H1 (cell line): Measurements from ENCODE around the gene CHST9. TPM values are rescaled to one million over a fixed set of nuclear protein-coding genes. Genes with fewer than 3 reads are reported as not detected.

ENCODE experiments used
- CTCF ChIA-PET: fragments of 300-600 bp; sonication (Branson Sonifier 250); formaldehyde crosslinking; loops from one replicate; lab custom pipeline; 2021; ENCODE audit not compliant: partially characterized antibody; lab: Charles Lee
- POLR2A ChIA-PET: fragments of 300-600 bp; sonication (Branson Sonifier 250); formaldehyde crosslinking; loops from one replicate; lab custom pipeline; 2021; ENCODE audit warnings: inconsistent platforms; ENCODE audit not compliant: partially characterized antibody; lab: Charles Lee
- DNase-seq, 2 experiments: peaks; one replicate each; pipeline versions ENCODE4 v3.0.0 to v3.0.0-alpha.2; 2010 to 2022; ENCODE audit warnings: low spot score in 2 of 2, low read depth in 1 of 2, mixed read lengths in 1 of 2
- FAIRE-seq: peaks from 2 replicates; lab custom pipeline; 2011; peaks lifted over from hg19 to GRCh38; lab: Jason Lieb, UNC
- H2AFZ ChIP-seq: 2 replicates; pipeline ENCODE4 v1.8.1; 2012; ENCODE audit warnings: low read length, inconsistent platforms
- H2AK5ac ChIP-seq: 2 replicates; pipeline ENCODE4 v1.6.1; 2013; ENCODE audit warnings: low read depth, low read length
- H2BK120ac ChIP-seq: replicated peaks from 2 replicates; pipeline ENCODE3; 2013; ENCODE audit warnings: low read depth, low read length, inconsistent platforms
- H2BK12ac ChIP-seq: 2 replicates; pipeline ENCODE4 v1.6.1; 2013; ENCODE audit warnings: low read depth, low read length
- H2BK15ac ChIP-seq: 2 replicates; pipeline ENCODE4 v1.6.1; 2013; ENCODE audit warnings: low read length
- H2BK20ac ChIP-seq: 2 replicates; pipeline ENCODE4 v1.6.1; 2013; ENCODE audit warnings: low read length
- H2BK5ac ChIP-seq: 2 replicates; pipeline ENCODE4 v1.6.1; 2013; ENCODE audit warnings: low read depth, low read length
- H3K14ac ChIP-seq: 2 replicates; pipeline ENCODE4 v1.6.1; 2013; ENCODE audit warnings: inconsistent platforms; ENCODE audit not compliant: insufficient read length
- H3K18ac ChIP-seq: 2 replicates; pipeline ENCODE4 v1.6.1; 2013; ENCODE audit warnings: low read length; ENCODE audit errors: extremely low read depth
- H3K23ac ChIP-seq: 2 replicates; pipeline ENCODE4 v1.6.1; 2013; ENCODE audit warnings: inconsistent platforms; ENCODE audit not compliant: insufficient read length
- H3K23me2 ChIP-seq: 2 replicates; pipeline ENCODE4 v1.6.1; 2013; ENCODE audit warnings: low read depth, low read length
- H3K27ac ChIP-seq: 2 replicates; pipeline ENCODE4 v1.6.1; 2011; ENCODE audit warnings: low read depth, low read length, inconsistent platforms
- H3K27me3 ChIP-seq, 4 experiments: replicated peaks in 1 of 4; 1 replicate in 1 of 4; 2 replicates in 3 of 4; pipeline versions ENCODE4 v1.6.1 to v1.8.1; 2011 to 2013; ENCODE audit warnings: low read length in 3 of 4, mild to moderate bottlenecking in 3 of 4, inconsistent platforms in 2 of 4, mixed read lengths in 2 of 4, moderate library complexity in 1 of 4; ENCODE audit not compliant: control insufficient read depth in 3 of 4, insufficient read depth in 3 of 4; ENCODE audit errors: extremely low read depth in 1 of 4
- H3K36me3 ChIP-seq, 4 experiments: 2 replicates each; pipeline versions ENCODE4 v1.6.1 to v1.8.1; 2011 to 2013; ENCODE audit warnings: mild to moderate bottlenecking in 4 of 4, low read length in 3 of 4, moderate library complexity in 2 of 4, control low read depth in 1 of 4, inconsistent platforms in 1 of 4; ENCODE audit not compliant: insufficient read depth in 4 of 4, control insufficient read depth in 2 of 4
- H3K4ac ChIP-seq: replicated peaks from 2 replicates; pipeline ENCODE3; 2013; ENCODE audit warnings: low read length, low read depth, mixed read lengths, inconsistent platforms; ENCODE audit not compliant: insufficient read length
- H3K4me1 ChIP-seq, 4 experiments: replicated peaks in 1 of 4; 1 replicate in 1 of 4; 2 replicates in 3 of 4; pipeline versions ENCODE4 v1.6.1 to v1.8.1; 2011 to 2013; ENCODE audit warnings: low read length in 3 of 4, inconsistent platforms in 2 of 4, mixed read lengths in 1 of 4; ENCODE audit not compliant: insufficient read depth in 4 of 4, control insufficient read depth in 3 of 4
- H3K4me2 ChIP-seq, 2 experiments: 2 replicates each; pipeline versions ENCODE4 v1.6.1 to v1.8.1; 2011 to 2013; ENCODE audit warnings: low read depth in 2 of 2, low read length in 2 of 2, control low read depth in 1 of 2, inconsistent platforms in 1 of 2, mild to moderate bottlenecking in 1 of 2; ENCODE audit not compliant: insufficient read depth in 1 of 2
- H3K4me3 ChIP-seq, 4 experiments: fragments of 200-600, 300-600 bp in 1 of 4; sonication (generic), shearing (Covaris generic), sonication (Bioruptor Twin) in 1 of 4; 2 replicates each; pipeline versions ENCODE4 v1.5.1 to v1.8.1; 2011 to 2016; ENCODE audit warnings: low read length in 4 of 4, low read depth in 3 of 4, control low read depth in 2 of 4, inconsistent platforms in 2 of 4, mild to moderate bottlenecking in 2 of 4, mixed read lengths in 1 of 4, moderate library complexity in 1 of 4; ENCODE audit not compliant: insufficient read depth in 2 of 4; ENCODE audit errors: extremely low read depth in 1 of 4
- H3K56ac ChIP-seq: replicated peaks from 2 replicates; pipeline ENCODE3; 2013; ENCODE audit warnings: low read depth, mild to moderate bottlenecking, mixed read lengths, low read length, inconsistent platforms; ENCODE audit not compliant: insufficient read length
- H3K79me1 ChIP-seq: 2 replicates; pipeline ENCODE4 v1.6.1; 2013; ENCODE audit warnings: low read depth, low read length, control low read depth
- H3K79me2 ChIP-seq, 2 experiments: 2 replicates each; pipeline versions ENCODE4 v1.6.1 to v1.8.1; 2012 to 2013; ENCODE audit warnings: low read length in 2 of 2, mild to moderate bottlenecking in 2 of 2, inconsistent platforms in 1 of 2; ENCODE audit not compliant: insufficient read depth in 2 of 2, control insufficient read depth in 1 of 2
- H3K9ac ChIP-seq, 4 experiments: replicated peaks in 1 of 4; 1 replicate in 1 of 4; 2 replicates in 3 of 4; pipeline versions ENCODE4 v1.6.1 to v1.8.1; 2011 to 2013; ENCODE audit warnings: low read depth in 3 of 4, low read length in 3 of 4, control low read depth in 2 of 4, mild to moderate bottlenecking in 2 of 4, moderate library complexity in 2 of 4, inconsistent platforms in 1 of 4; ENCODE audit errors: extremely low read depth in 1 of 4
- H3K9me3 ChIP-seq, 2 experiments: 2 replicates each; pipeline versions ENCODE4 v1.6.1 to v1.8.1; 2012 to 2013; ENCODE audit warnings: mild to moderate bottlenecking in 2 of 2, moderate library complexity in 2 of 2, control low read depth in 1 of 2, inconsistent platforms in 1 of 2, low read depth in 1 of 2, low read length in 1 of 2, mixed read lengths in 1 of 2; ENCODE audit not compliant: insufficient read depth in 2 of 2
- H4K20me1 ChIP-seq, 2 experiments: replicated peaks in 1 of 2; 2 replicates each; pipeline versions ENCODE3 to v1.8.1; 2011 to 2013; ENCODE audit warnings: inconsistent platforms in 2 of 2, low read length in 2 of 2, mild to moderate bottlenecking in 1 of 2; ENCODE audit not compliant: insufficient read depth in 2 of 2, control insufficient read depth in 1 of 2
- H4K5ac ChIP-seq: 2 replicates; pipeline ENCODE4 v1.6.1; 2013; ENCODE audit warnings: low read length, low read depth, mixed read lengths, inconsistent platforms; ENCODE audit not compliant: insufficient read length
- H4K8ac ChIP-seq: 2 replicates; pipeline ENCODE4 v1.8.0; 2013; ENCODE audit warnings: mild to moderate bottlenecking, moderate library complexity, low read length, inconsistent platforms; ENCODE audit not compliant: insufficient read depth; ENCODE audit errors: extremely low read depth
- H4K91ac ChIP-seq: replicated peaks from 2 replicates; pipeline ENCODE3; 2013; ENCODE audit warnings: low read length, mixed read lengths, inconsistent platforms; ENCODE audit not compliant: insufficient read length
- BRCA1 ChIP-seq: IDR thresholded peaks from 2 replicates; pipeline ENCODE4 v1.6.1; 2012; ENCODE audit warnings: low read depth, low read length, improper control_type of control experiment
- CBX8 ChIP-seq: fragments of 300-800, 300-1000 bp; sonication (generic); IDR thresholded peaks from 2 replicates; pipeline ENCODE4 v1.7.1; 2016; ENCODE audit warnings: low read depth, low read length, borderline replicate concordance
- E2F6 ChIP-seq: IDR thresholded peaks from 2 replicates; pipeline ENCODE4 v1.6.1; 2012; ENCODE audit warnings: inconsistent platforms
- EGR1 ChIP-seq: IDR thresholded peaks from 2 replicates; pipeline ENCODE4 v1.6.1; 2011; ENCODE audit warnings: low read depth, low read length, borderline replicate concordance
- EP300 ChIP-seq, 2 experiments: IDR thresholded peaks; 1 replicate in 1 of 2; 2 replicates in 1 of 2; pipeline ENCODE4 v1.6.1; 2011 to 2012; ENCODE audit warnings: low read depth in 2 of 2, low read length in 2 of 2, mild to moderate bottlenecking in 2 of 2, borderline replicate concordance in 1 of 2, inconsistent platforms in 1 of 2, moderate library complexity in 1 of 2
- JUND ChIP-seq: IDR thresholded peaks from 2 replicates; pipeline ENCODE4 v1.6.1; 2011; ENCODE audit warnings: mild to moderate bottlenecking, improper control_type of control experiment, low read length
- KDM1A ChIP-seq: fragments of 200-600, 300-600 bp; sonication (generic); IDR thresholded peaks from 2 replicates; pipeline ENCODE4 v1.7.1; 2016; ENCODE audit warnings: mild to moderate bottlenecking, low read length, borderline replicate concordance
- KDM4A ChIP-seq: IDR thresholded peaks from one replicate; pipeline ENCODE4 v1.7.1; 2012; ENCODE audit warnings: low read depth, mild to moderate bottlenecking, moderate library complexity, low read length, inconsistent platforms; ENCODE audit not compliant: severe bottlenecking
- RBBP5 ChIP-seq: IDR thresholded peaks from 2 replicates; pipeline ENCODE4 v1.7.1; 2012; ENCODE audit warnings: low read depth, mild to moderate bottlenecking, inconsistent platforms, low read length, moderate library complexity, borderline replicate concordance
- RNF2 ChIP-seq: fragments of 200-900, 300-1000 bp; sonication (generic); IDR thresholded peaks from 2 replicates; pipeline ENCODE4 v1.7.1; 2016; ENCODE audit warnings: borderline replicate concordance, low read depth, mild to moderate bottlenecking, antibody characterized with exemption, low read length; ENCODE audit not compliant: poor library complexity, severe bottlenecking; ENCODE audit errors: missing control alignments
- SAP30 ChIP-seq: fragments of 300-600 bp; sonication (generic); IDR thresholded peaks from 2 replicates; pipeline ENCODE4 v1.7.1; 2012; ENCODE audit warnings: low read length, moderate library complexity, mild to moderate bottlenecking, inconsistent platforms; ENCODE audit not compliant: insufficient read depth, insufficient replicate concordance
- SP4 ChIP-seq: IDR thresholded peaks from 2 replicates; pipeline ENCODE4 v1.6.1; 2012; ENCODE audit warnings: low read length, inconsistent platforms
- SRF ChIP-seq: IDR thresholded peaks from 2 replicates; pipeline ENCODE4 v1.6.1; 2011; ENCODE audit warnings: mild to moderate bottlenecking, low read depth, low read length, moderate library complexity
- WGBS, 2 experiments: shearing (Covaris generic) in 1 of 2; methylation state at CpG; one replicate each; pipeline versions ENCODE4 v1.1.6 to v1.1.7; 2013 to 2015; ENCODE audit warnings: low lambda C conversion rate in 2 of 2, mixed read lengths in 2 of 2, inconsistent platforms in 1 of 2, low coverage in 1 of 2, missing lambda C conversion rate in 1 of 2; ENCODE audit not compliant: insufficient replicate concordance in 2 of 2, insufficient coverage in 1 of 2, insufficient read length in 1 of 2; ENCODE audit errors: extremely low coverage in 1 of 2, missing lambda C conversion rate in 1 of 2; 5-methylcytosine and 5-hydroxymethylcytosine counted together
- polyA plus RNA-seq, 7 experiments: library from polyadenylated mRNA; depleted of rRNA in 3 of 7; stranded (reverse) in 5 of 7; unstranded in 2 of 7; fragments of >200 nt in 5 of 7; fragments of 200-250 nt in 2 of 7; gene quantifications; 1 replicate in 5 of 7; 2 replicates in 1 of 7; 4 replicates in 1 of 7; pipeline versions ENCODE4 v1.2.1 to v1.2.3, GENCODE V29; 2011 to 2013; ENCODE audit warnings: missing spikeins in 2 of 7, mixed read lengths in 2 of 7
- total RNA-seq: library from RNA; stranded (reverse); fragmentation: NEBNext Ultra II Directional; extraction: Animal tissue kit (Norgen Biotek cat#: 25700); gene quantifications from 2 replicates; pipeline ENCODE4 v1.2.1, GENCODE V29; 2021

Gene CHST9
- total and polyA plus RNA-seq, 2 of the 8 experiments (the other 6 are each of a cell fraction or from before 2014, with no cell fraction given): 3.2 to 24.3 TPM

GRCh38 chr18:26948703-26949102 is 236.4 kb downstream of the CHST9 start:
- POLR2A ChIA-PET: no interaction called here
- Histone ChIP-seq H3K36me3 (no peaks in the 10 kb centered on the region), H3K18ac (peak overlapping the region; percentile 15; the same call in 1 of the 2 replicates), H3K56ac (no peak overlapping the region), H2BK15ac (no peak overlapping the region; the same call in 1 of the 2 replicates), H4K91ac (no peak overlapping the region), H4K20me1 (no peaks in the 10 kb centered on the region), H2BK20ac (no peak overlapping the region), H3K9me3 (no peaks in the 10 kb centered on the region), H3K4ac (no peak overlapping the region), H2BK12ac (peak overlapping the region; percentile 63; the same call in 1 of the 2 replicates), H2BK5ac (no peak overlapping the region; the same call in 1 of the 2 replicates), H3K4me3 (no peak overlapping the region), H2AFZ (no peak overlapping the region), H2BK120ac (no peak overlapping the region), H4K5ac (no peak overlapping the region), H3K4me2 (no peak overlapping the region), H3K27ac (no peak overlapping the region), H3K4me1 (peaks cover 0 to 5% (median 0%) of the 10 kb centered on the region in 4 experiments; a peak in 2 of 7 replicates), H3K79me2 (no peaks in the 10 kb centered on the region), H3K27me3 (no peaks in the 10 kb centered on the region), H3K23ac (no peak overlapping the region), H3K9ac (no peak overlapping the region), H3K23me2 (no peaks in the 10 kb centered on the region), H3K14ac (no peak overlapping the region), H3K79me1 (no peaks in the 10 kb centered on the region; the same call in 1 of the 2 replicates), H2AK5ac (no peak overlapping the region), H4K8ac (no peak overlapping the region)
- CTCF ChIA-PET: no interaction called here
- FAIRE-seq (no peak), DNase-seq (no peak)
- 88% methylated on average over 4 of the region's 4 CpGs; no CpG with 5 or more reads in 1 of the 2 experiments for WGBS, 2 experiments
- TF ChIP-seq SRF: no peak
- TF ChIP-seq JUND: no peak
- no peak for TF ChIP-seq E2F6
- no peak for TF ChIP-seq KDM4A
- no peak for TF ChIP-seq BRCA1
- no peak for TF ChIP-seq SP4
- no peak for TF ChIP-seq CBX8
- TF ChIP-seq EGR1: no peak
- TF ChIP-seq RNF2: no peak
- no peak for TF ChIP-seq RBBP5
- no peak for TF ChIP-seq SAP30
- TF ChIP-seq KDM1A: no peak
- TF ChIP-seq EP300 (IDR thresholded peaks at IDR 0.05; ENCODE audit: borderline replicate concordance in 1 of 2, low read depth in 2 of 2, low read length in 2 of 2): no peak
